ENCODE results near the gene HIP1R. TPM values are rescaled to one million over a fixed set of nuclear protein-coding genes. Genes with fewer than 3 reads are reported as not detected.

The HIP1R gene
- total RNA-seq, 5 donors from 2014 or later (not counting 1 experiment from before 2014, with no cell fraction given): 108 to 123 (median 116) TPM

- CTCF ChIA-PET: interaction anchor here in 1 of 2 donors (1.0 kb wide), 1 partner anchor 9 kb away, joined by 4 read pairs; no protein-coding TSS in a partner anchor
- peaks cover 5% of the 10 kb centered on the region for H3K36me3 Mint-ChIP-seq
- H3K4me1 Mint-ChIP-seq: no peaks in the 10 kb centered on the region
- no peaks in the 10 kb centered on the region for H3K9me3 Mint-ChIP-seq
- DNase-seq: no peak
- no peak overlapping the region for H3K27ac ChIP-seq (ENCODE audit: low read length)
- POLR2A ChIA-PET: interaction anchor here in 1 of 2 donors (0.6 kb wide), 1 partner anchor 15 kb away, joined by 3 read pairs; no protein-coding TSS in a partner anchor
- 97% methylated on average over 5 of the region's 14 CpGs for WGBS (ENCODE audit: insufficient coverage)
- no peak for ATAC-seq (replicated peaks in 1 of 4)
- no peaks in the 10 kb centered on the region for H3K27me3 ChIP-seq (replicated peaks in 1 of 2; ENCODE audit: control insufficient read depth in 2 of 2, extremely low read depth in 1 of 2, insufficient read depth in 2 of 2, low read length in 1 of 2)
- H3K9me3 ChIP-seq: no peaks in the 10 kb centered on the region
- H3K4me3 Mint-ChIP-seq: no peak overlapping the region
- no peaks in the 10 kb centered on the region for H3K27me3 Mint-ChIP-seq
- peaks cover 10 to 15% of the 10 kb centered on the region in 2 donors for H3K36me3 ChIP-seq (ENCODE audit: control insufficient read depth in 2 of 2, extremely low read depth in 1 of 2, insufficient read depth in 1 of 2, low read length in 1 of 2)
- no peaks in the 10 kb centered on the region for H3K4me1 ChIP-seq (ENCODE audit: control insufficient read depth in 1 of 2, extremely low read depth in 1 of 2, insufficient read depth in 2 of 2, low read length in 2 of 2)
- no peak overlapping the region for H3K4me3 ChIP-seq (ENCODE audit: control insufficient read depth in 1 of 2, extremely low read depth in 1 of 2, low read length in 1 of 2)
- no peak overlapping the region for H3K27ac Mint-ChIP-seq
Measured at GRCh38 chr12:122850048-122850445, 14.8 kb downstream of the HIP1R start.

- Mint-ChIP-seq H3K27me3 (no peaks in the 10 kb centered on the region), H3K9me3 (no peaks in the 10 kb centered on the region), H3K4me3 (no peak overlapping the region), H3K4me1 (no peaks in the 10 kb centered on the region), H3K36me3 (peaks cover 5% of the 10 kb centered on the region), H3K27ac (no peak overlapping the region)
- Histone ChIP-seq H3K4me1 (ENCODE audit: control insufficient read depth in 1 of 2, extremely low read depth in 1 of 2, insufficient read depth in 2 of 2, low read length in 2 of 2) (no peaks in the 10 kb centered on the region), H3K27ac (ENCODE audit: low read length) (no peak overlapping the region), H3K4me3 (ENCODE audit: control insufficient read depth in 1 of 2, extremely low read depth in 1 of 2, low read length in 1 of 2) (no peak overlapping the region), H3K27me3 (replicated peaks in 1 of 2; ENCODE audit: control insufficient read depth in 2 of 2, extremely low read depth in 1 of 2, insufficient read depth in 2 of 2, low read length in 1 of 2) (no peaks in the 10 kb centered on the region), H3K36me3 (ENCODE audit: control insufficient read depth in 2 of 2, extremely low read depth in 1 of 2, insufficient read depth in 1 of 2, low read length in 1 of 2) (peaks cover 14 to 15% of the 10 kb centered on the region in 2 donors), H3K9me3 (no peaks in the 10 kb centered on the region)
- ATAC-seq (replicated peaks in 1 of 4): no peak
- ChIA-PET CTCF (interaction anchor here in 1 of 2 donors (0.6 kb wide), 1 partner anchor 57 kb away, joined by 5 read pairs; no protein-coding TSS in a partner anchor), POLR2A (interaction anchor here in 1 of 2 donors (0.6 kb wide), 1 partner anchor 14 kb away, joined by 3 read pairs; no protein-coding TSS in a partner anchor)
- 94% methylated on average over 15 of the region's 27 CpGs for WGBS (ENCODE audit: insufficient coverage)
- DNase-seq: no peak
Measured at GRCh38 chr12:122850695-122851350, 15.6 kb downstream of the HIP1R start.

GRCh38 chr12:122851820-122852219 lies 16.6 kb downstream of the HIP1R start:
- Histone ChIP-seq H3K9me3 (no peaks in the 10 kb centered on the region), H3K27me3 (replicated peaks in 1 of 2; ENCODE audit: control insufficient read depth in 2 of 2, extremely low read depth in 1 of 2, insufficient read depth in 2 of 2, low read length in 1 of 2) (no peaks in the 10 kb centered on the region), H3K27ac (ENCODE audit: low read length) (no peak overlapping the region), H3K4me3 (ENCODE audit: control insufficient read depth in 1 of 2, extremely low read depth in 1 of 2, low read length in 1 of 2) (no peak overlapping the region), H3K36me3 (ENCODE audit: control insufficient read depth in 2 of 2, extremely low read depth in 1 of 2, insufficient read depth in 1 of 2, low read length in 1 of 2) (peaks cover 14 to 15% of the 10 kb centered on the region in 2 donors), H3K4me1 (ENCODE audit: control insufficient read depth in 1 of 2, extremely low read depth in 1 of 2, insufficient read depth in 2 of 2, low read length in 2 of 2) (no peaks in the 10 kb centered on the region)
- H3K27ac Mint-ChIP-seq: no peak overlapping the region
- no peaks in the 10 kb centered on the region for H3K4me1 Mint-ChIP-seq
- H3K4me3 Mint-ChIP-seq: no peak overlapping the region
- DNase-seq (no peak), ATAC-seq (replicated peaks in 1 of 4) (no peak)
- peaks cover 5% of the 10 kb centered on the region for H3K36me3 Mint-ChIP-seq
- WGBS (ENCODE audit: insufficient coverage): 87% methylated on average over 5 of the region's 5 CpGs
- ChIA-PET POLR2A (no interaction called here), CTCF (no interaction called here)
- H3K27me3 Mint-ChIP-seq: no peaks in the 10 kb centered on the region
- no peaks in the 10 kb centered on the region for H3K9me3 Mint-ChIP-seq

GRCh38 chr12:122852336-122853275 lies 17.3 kb downstream of the HIP1R start:
- Histone ChIP-seq H3K4me1 (ENCODE audit: control insufficient read depth in 1 of 2, extremely low read depth in 1 of 2, insufficient read depth in 2 of 2, low read length in 2 of 2) (no peaks in the 10 kb centered on the region), H3K9me3 (no peaks in the 10 kb centered on the region), H3K36me3 (ENCODE audit: control insufficient read depth in 2 of 2, extremely low read depth in 1 of 2, insufficient read depth in 1 of 2, low read length in 1 of 2) (peaks cover 14% of the 10 kb centered on the region in 2 donors), H3K27ac (ENCODE audit: low read length) (no peak overlapping the region), H3K27me3 (replicated peaks in 1 of 2; ENCODE audit: control insufficient read depth in 2 of 2, extremely low read depth in 1 of 2, insufficient read depth in 2 of 2, low read length in 1 of 2) (no peaks in the 10 kb centered on the region), H3K4me3 (ENCODE audit: control insufficient read depth in 1 of 2, extremely low read depth in 1 of 2, low read length in 1 of 2) (no peak overlapping the region)
- POLR2A ChIA-PET: no interaction called here
- ATAC-seq (replicated peaks in 1 of 4): no peak
- no peaks in the 10 kb centered on the region for H3K27me3 Mint-ChIP-seq
- H3K9me3 Mint-ChIP-seq: no peaks in the 10 kb centered on the region
- H3K27ac Mint-ChIP-seq: no peak overlapping the region
- CTCF ChIA-PET: interaction anchor here in 1 of 2 donors (0.6 kb wide), 1 partner anchor 44 kb away, joined by 3 read pairs; no protein-coding TSS in a partner anchor
- no peak for DNase-seq
- H3K4me3 Mint-ChIP-seq: no peak overlapping the region
- no peaks in the 10 kb centered on the region for H3K4me1 Mint-ChIP-seq
- WGBS (ENCODE audit: insufficient coverage): 91% methylated on average over 12 of the region's 18 CpGs
- peaks cover 13% of the 10 kb centered on the region for H3K36me3 Mint-ChIP-seq

- 92% methylated on average over 15 of the region's 17 CpGs for WGBS (ENCODE audit: insufficient coverage)
- Mint-ChIP-seq H3K4me3 (no peak overlapping the region), H3K4me1 (no peaks in the 10 kb centered on the region), H3K27me3 (no peaks in the 10 kb centered on the region), H3K36me3 (peaks cover 15% of the 10 kb centered on the region), H3K27ac (no peak overlapping the region), H3K9me3 (no peaks in the 10 kb centered on the region)
- H3K9me3 ChIP-seq: no peaks in the 10 kb centered on the region
- H3K4me3 ChIP-seq (ENCODE audit: control insufficient read depth in 1 of 2, extremely low read depth in 1 of 2, low read length in 1 of 2): no peak overlapping the region
- no peaks in the 10 kb centered on the region for H3K27me3 ChIP-seq (replicated peaks in 1 of 2; ENCODE audit: control insufficient read depth in 2 of 2, extremely low read depth in 1 of 2, insufficient read depth in 2 of 2, low read length in 1 of 2)
- H3K4me1 ChIP-seq (ENCODE audit: control insufficient read depth in 1 of 2, extremely low read depth in 1 of 2, insufficient read depth in 2 of 2, low read length in 2 of 2): no peaks in the 10 kb centered on the region
- H3K27ac ChIP-seq (ENCODE audit: low read length): no peak overlapping the region
- CTCF ChIA-PET: interaction anchor here in 1 of 2 donors (0.6 kb wide), 1 partner anchor 45 kb away, joined by 3 read pairs; no protein-coding TSS in a partner anchor
- DNase-seq (no peak), ATAC-seq (replicated peaks in 1 of 4) (no peak)
- POLR2A ChIA-PET: interaction anchor here in 1 of 2 donors (0.7 kb wide), 1 partner anchor 47 kb away, joined by 3 read pairs; no protein-coding TSS in a partner anchor
- H3K36me3 ChIP-seq (ENCODE audit: control insufficient read depth in 2 of 2, extremely low read depth in 1 of 2, insufficient read depth in 1 of 2, low read length in 1 of 2): peaks cover 7 to 12% of the 10 kb centered on the region in 2 donors
Measured at GRCh38 chr12:122853582-122854245, 18.5 kb downstream of the HIP1R start.

GRCh38 chr12:122854554-122854953 lies 19.3 kb downstream of the HIP1R start:
- ChIA-PET POLR2A (no interaction called here), CTCF (no interaction called here)

More at GRCh38 chr12:122854554-122854953, 19.3 kb downstream of the HIP1R start:
- Mint-ChIP-seq H3K27me3 (no peaks in the 10 kb centered on the region), H3K4me1 (no peaks in the 10 kb centered on the region), H3K27ac (no peak overlapping the region), H3K4me3 (no peak overlapping the region), H3K9me3 (no peaks in the 10 kb centered on the region), H3K36me3 (peaks cover 13% of the 10 kb centered on the region)
- Histone ChIP-seq H3K27me3 (replicated peaks in 1 of 2; ENCODE audit: control insufficient read depth in 2 of 2, extremely low read depth in 1 of 2, insufficient read depth in 2 of 2, low read length in 1 of 2) (no peaks in the 10 kb centered on the region), H3K4me3 (ENCODE audit: control insufficient read depth in 1 of 2, extremely low read depth in 1 of 2, low read length in 1 of 2) (no peak overlapping the region), H3K9me3 (no peaks in the 10 kb centered on the region), H3K4me1 (ENCODE audit: control insufficient read depth in 1 of 2, extremely low read depth in 1 of 2, insufficient read depth in 2 of 2, low read length in 2 of 2) (no peaks in the 10 kb centered on the region), H3K36me3 (ENCODE audit: control insufficient read depth in 2 of 2, extremely low read depth in 1 of 2, insufficient read depth in 1 of 2, low read length in 1 of 2) (peaks cover 7% of the 10 kb centered on the region in 2 donors), H3K27ac (ENCODE audit: low read length) (no peak overlapping the region)
- WGBS (ENCODE audit: insufficient coverage): 93% methylated on average over 14 of the region's 17 CpGs
- ATAC-seq (replicated peaks in 1 of 4) (no peak), DNase-seq (no peak)
